HG03354 (cell line): ENCODE results near the gene SHROOM4.

Experiments
- ATAC-seq: cut with Tn5 transposase; IDR thresholded peaks from one replicate; pipeline ENCODE4 v1.9.1; 2021; ENCODE audit warnings: mild to moderate bottlenecking; ENCODE audit not compliant: unreplicated experiment, poor library complexity, severe bottlenecking

The SHROOM4 gene

DNA sequence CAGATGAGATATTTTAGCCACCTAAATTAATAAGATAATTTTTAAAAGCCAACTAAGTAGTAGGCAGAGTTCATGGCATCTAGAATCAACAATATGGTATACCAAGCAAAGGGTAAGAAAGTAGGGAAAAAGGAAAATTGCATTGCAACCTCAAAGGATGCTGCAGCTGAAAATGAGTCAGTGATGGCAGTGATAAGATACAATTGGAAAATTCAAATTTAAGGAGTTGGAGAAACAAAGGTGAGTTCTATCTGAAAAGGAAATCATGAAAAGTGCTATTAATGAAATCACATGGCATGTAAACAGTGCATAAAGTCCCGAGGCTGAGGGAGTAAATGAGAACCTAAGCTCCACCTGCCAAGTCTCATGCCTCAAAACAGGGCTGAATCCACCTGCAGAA lies 33.9 kb downstream of the SHROOM4 start:
- no peak for ATAC-seq

- no peak for ATAC-seq
These were observed 34.3 kb downstream of the SHROOM4 start for GRCh38 chrX:50779694-50780093.

DNA sequence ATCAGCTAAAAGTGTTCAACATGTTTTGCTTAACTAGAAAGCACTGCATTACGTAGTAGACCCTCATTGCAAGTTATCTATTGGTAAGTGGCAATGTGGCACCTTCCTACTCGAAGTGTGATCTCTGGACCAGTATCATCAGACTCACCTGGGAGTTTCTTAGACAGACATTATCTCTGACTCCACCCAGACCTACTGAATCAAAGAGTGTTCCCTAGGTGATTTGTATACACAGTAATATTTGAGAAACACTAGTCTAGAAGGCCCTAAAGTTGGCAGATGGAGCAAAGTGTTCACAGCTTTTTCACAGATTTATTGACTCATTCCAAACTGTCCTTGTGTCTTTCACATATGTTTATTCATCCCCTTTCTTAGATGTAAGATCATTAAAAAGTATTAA lies 35.7 kb downstream of the SHROOM4 start:
- no peak for ATAC-seq

GRCh38 chrX:50776248-50776647 lies 37.7 kb downstream of the SHROOM4 start:
- no peak for ATAC-seq

- no peak for ATAC-seq
These were observed 42.6 kb downstream of the SHROOM4 start for GRCh38 chrX:50771382-50771781.

GRCh38 chrX:50770702-50771101 lies 43.3 kb downstream of the SHROOM4 start:
- ATAC-seq, result no peak

- ATAC-seq, result no peak
These were observed 44.5 kb downstream of the SHROOM4 start for GRCh38 chrX:50769389-50770063.

DNA sequence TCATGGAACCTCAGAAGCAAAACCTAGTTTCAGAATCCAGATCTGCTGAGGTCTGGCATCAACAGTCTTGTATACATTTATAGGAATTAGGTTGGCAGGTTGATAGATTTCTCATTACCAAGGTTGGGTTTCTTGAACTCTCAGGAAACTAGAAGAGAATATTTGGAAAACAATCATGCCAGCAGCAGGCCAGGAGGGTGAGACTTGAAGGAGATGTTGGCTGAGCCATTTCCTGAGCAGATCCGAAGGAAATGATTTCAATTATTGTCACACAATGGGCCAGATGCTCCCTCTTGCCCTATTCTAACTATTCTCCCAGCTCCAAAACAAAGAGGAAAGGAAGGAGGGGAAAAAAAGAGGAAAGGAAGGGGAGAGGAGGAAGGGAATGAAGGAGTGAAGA lies 45.2 kb downstream of the SHROOM4 start:
- no peak for ATAC-seq

DNA sequence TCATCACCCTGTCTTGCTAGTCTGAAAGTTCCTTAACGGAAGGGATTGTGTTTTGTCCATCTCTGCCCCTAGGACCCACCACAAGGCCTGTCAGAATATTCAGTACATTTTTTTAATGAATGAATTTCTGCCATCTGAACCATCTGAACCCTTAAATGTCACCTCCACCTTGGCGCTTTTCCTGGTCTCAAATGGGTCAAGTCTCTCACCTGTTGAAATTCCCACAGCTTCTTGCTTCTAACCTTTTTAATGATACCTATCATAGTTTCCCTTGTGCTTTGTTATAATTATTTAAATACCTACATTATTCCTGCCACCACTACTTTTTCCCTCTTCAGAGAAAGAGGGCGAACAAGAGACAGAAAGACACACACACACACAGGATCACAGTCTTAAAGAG lies 48.0 kb downstream of the SHROOM4 start:
- no peak for ATAC-seq

DNA sequence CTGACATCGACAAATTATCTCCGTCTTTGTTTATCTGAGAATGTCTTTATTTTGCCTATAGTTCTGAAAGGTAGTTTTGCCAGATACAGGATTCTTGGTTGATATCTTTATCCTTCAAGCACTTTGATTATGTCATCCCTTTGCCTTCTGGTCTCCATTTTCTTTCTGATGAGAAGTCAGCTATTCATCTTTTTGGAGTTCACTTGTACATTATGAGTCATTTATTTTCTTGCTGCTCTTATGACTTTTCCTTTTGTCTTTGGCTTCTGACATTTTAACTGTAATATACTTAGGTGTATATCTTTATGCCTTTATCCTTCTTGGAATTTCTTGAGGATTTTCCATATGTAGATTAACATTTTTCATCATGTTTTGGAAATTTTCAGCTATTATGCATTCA lies 51.4 kb downstream of the SHROOM4 start:
- ATAC-seq, result no peak

DNA sequence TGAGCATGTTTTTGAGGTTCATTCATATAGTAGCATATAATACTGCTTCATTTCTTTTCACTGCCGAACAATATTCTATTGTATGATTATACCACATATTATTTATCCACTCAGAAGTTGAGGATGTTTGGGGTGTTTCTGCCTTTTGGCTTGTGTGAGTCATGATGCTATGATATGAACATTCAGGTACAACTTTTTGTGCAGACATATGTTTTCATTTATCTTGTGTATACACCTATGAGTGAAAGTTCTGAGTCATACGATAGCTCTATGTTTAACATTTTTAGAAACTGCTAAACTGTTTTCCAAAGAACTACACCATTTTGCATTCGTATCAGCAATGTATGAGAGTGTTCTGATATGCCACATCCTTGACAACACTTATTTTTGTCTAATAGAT lies 57.7 kb downstream of the SHROOM4 start:
- ATAC-seq, result no peak

- ATAC-seq, result no peak
These were observed 62.9 kb downstream of the SHROOM4 start for GRCh38 chrX:50751091-50751490.

GRCh38 chrX:50747471-50747900 lies 66.5 kb downstream of the SHROOM4 start:
- ATAC-seq, result peak; percentile 58

GRCh38 chrX:50736656-50737055 lies 77.3 kb downstream of the SHROOM4 start:
- no peak for ATAC-seq

DNA sequence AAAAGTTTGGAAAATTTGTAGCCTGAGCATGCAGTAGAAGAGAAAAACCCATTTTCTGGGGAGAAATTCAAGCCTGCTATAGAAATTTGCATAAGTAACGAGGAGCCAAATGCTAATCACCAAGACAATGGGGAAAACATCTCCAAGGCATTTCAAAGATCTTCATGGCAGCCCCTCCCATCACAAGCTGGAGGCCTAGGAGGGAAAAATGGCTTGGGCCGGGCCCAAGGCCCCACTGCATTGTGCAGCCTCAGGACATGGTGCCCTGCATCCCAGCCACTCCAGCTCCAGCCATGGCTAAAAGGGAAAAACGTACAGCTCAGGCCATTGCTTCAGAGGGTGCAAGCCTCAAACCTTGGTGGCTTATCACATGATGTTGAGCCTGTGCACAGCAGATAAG lies 87.7 kb downstream of the SHROOM4 start:
- ATAC-seq, result no peak

DNA sequence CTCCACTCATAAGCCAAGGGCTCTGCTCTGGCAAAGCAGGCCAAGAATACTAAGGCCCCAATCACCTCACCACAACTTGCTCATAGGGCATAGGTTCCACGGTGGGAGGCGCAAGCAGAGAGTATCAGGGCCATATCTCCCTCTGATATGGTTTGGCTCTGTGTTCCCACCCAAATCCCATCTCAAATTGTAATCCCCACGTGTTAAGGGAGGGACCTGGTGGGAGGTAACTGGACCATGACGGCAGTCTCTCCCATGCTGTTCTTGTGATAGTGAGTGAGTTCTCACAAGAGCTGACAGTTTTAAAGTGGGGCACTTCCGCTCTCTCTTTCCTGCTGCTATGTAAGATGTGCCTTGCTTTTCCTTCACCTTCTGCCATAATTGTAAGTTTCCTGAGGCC lies 88.7 kb downstream of the SHROOM4 start:
- ATAC-seq, result no peak

GRCh38 chrX:50723006-50723405 lies 91.0 kb downstream of the SHROOM4 start:
- no peak for ATAC-seq

- no peak for ATAC-seq
These were observed 92.1 kb downstream of the SHROOM4 start for GRCh38 chrX:50721764-50722521.

GRCh38 chrX:50719614-50720013 lies 94.4 kb downstream of the SHROOM4 start:
- ATAC-seq, result no peak

GRCh38 chrX:50718776-50719175 lies 95.2 kb downstream of the SHROOM4 start:
- ATAC-seq, result no peak

DNA sequence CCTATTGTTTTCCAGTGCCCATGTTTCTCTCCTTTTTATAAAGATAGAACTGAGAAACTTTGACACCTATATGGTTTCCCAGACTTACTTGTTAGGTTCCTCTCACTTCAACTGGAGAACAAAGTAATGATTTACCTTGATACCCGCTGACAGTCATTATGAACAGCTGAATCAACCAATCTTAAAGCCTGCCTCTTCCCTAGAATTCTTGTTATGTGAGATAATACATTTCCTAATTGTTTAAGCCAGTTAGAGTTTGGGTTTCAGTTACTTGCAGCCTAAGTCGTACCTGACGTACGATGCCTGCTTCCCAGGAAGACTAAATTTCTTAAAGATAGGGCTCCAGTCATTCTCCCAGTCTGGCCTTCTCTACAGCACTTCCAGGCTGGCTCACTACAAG lies 97.3 kb downstream of the SHROOM4 start:
- ATAC-seq, result no peak
